Activated T-cell treated with anti-CD3 and anti-CD28 coated beads for 48 hours (primary cell): ENCODE measurements around the gene ATAD3C.
"Not testable (repeated sequence)": the region's sequence is repeated elsewhere in the genome, so short reads cannot be mapped to it uniquely, and the experiment has no call there.

ENCODE experiments used
- DNase-seq: peaks from one replicate; pipeline ENCODE4 v3.0.0-alpha.2; 2020; ENCODE audit warnings: low read depth

ATAD3C gene

GRCh38 chr1:1418464-1419362, 30.8 kb upstream of the ATAD3C start:
- no peak for DNase-seq

- no peak for DNase-seq
Observed at GRCh38 chr1:1419363-1419812, 30.1 kb upstream of the ATAD3C start.

DNA sequence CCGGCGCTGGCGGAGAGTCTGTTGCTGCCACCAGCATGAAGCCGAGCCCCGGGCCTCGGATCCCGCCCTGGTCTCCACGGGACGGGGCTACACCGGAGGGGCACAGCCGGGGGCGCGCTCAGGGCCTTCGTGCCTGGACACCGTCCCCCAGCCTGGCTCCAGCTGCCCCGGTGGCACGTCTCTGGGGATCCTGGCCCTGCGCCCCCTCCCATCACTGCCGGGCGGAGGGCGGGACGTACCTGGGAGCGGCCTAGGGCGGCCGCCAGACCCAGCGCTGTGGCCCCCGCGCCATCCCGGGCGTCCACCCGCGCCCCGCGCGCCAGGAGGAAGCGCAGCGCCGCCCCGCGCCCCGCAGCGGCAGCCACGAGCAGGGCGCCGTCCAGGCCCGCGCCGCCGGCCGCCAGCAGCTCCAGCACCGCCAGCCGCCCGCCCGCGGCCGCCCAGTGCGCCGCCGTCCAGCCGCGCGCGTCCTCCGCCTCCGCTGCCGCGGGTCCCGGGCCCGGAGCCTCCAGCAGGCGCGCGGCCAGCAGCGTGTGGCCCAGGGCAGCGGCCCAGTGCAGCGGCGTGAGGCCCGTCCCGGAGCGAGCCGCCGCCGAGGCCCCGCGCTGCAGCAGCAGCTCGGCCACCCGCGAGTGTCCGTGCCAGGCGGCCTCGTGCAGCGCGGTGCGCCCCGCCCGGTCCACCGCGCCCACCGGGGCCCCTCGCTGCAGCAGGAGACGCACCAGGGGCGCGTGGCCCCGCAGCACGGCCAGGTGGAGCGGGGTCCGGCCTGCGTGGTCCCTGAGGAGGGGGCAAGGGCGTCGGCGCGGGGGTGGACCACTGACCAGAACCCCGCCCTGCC, 29.5 kb upstream of the ATAD3C start:
- no peak for DNase-seq

DNA sequence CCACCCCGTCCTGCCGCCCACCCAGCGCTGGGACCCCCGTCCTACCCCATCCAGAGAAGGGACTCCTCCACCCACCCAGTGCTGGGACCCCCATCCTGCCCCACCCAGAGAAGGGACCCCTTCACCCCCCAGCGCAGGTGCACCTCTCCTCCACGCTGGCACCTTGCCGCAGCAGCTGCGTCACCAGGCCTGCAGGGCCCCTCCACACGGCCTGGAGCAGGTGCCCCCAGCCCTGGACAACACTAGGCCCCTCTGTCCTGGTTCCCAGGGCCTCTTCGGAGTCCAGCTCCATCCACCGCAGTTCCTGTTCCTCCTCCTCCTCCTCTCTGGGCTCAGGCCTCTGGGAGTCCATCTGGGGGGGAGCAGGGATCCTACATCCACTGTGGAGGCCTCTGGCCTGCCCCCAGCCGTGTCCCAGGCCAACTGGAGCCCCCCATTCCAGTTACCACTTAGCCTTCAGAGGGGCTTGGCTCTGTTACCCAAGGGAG, 28.8 kb upstream of the ATAD3C start:
- DNase-seq = no peak

GRCh38 chr1:1421147-1421906, 28.2 kb upstream of the ATAD3C start, which contains the start of gene ANKRD65:
TSS of gene ANKRD65 (minus strand) at chr1:1421276. CDS start at chr1:1421005, 271 bp downstream.
- no peak for DNase-seq

- DNase-seq = no peak
Observed at GRCh38 chr1:1421907-1422464, 27.5 kb upstream of the ATAD3C start.

- DNase-seq = no peak
Observed at GRCh38 chr1:1422465-1423244, 26.8 kb upstream of the ATAD3C start.

DNA sequence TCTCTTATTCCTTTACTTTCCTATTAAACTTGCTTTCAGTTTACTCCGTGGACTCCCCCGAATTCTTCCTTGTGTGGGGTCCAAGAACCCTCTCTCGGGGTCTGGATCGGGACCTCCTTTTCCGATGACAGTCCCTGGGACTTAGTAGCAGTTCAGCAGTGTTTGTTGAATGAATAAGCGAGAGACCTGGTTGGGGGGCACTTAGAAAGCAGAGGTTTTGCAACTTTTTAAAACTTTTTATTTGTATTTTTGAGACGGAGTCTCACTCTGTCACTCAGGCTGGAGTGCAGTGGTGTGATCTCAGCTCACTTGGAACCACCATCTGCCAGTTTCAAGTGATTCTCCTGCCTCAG, 26.3 kb upstream of the ATAD3C start:
- no peak for DNase-seq

DNA sequence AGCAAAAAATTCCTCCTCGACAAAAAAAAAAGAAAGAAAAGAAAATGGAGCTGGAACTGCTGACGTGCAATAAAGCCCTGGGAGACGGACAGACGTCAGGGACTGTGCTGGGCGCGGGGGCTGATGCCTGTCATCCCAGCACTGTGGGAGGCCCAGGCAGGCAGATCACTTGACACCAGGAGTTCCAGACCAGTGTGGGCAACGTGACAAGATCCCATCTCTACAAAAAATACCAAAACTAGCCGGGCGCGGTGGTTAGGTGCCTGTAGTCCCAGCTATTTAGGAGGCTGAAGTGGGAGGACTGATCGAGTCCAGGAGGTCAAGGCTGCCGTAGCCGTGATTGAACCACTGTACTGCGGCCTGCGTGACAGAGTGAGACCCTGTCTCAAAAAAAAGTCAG, 24.8 kb upstream of the ATAD3C start:
- DNase-seq = no peak

- no peak for DNase-seq
Observed at GRCh38 chr1:1425426-1425752, 24.1 kb upstream of the ATAD3C start.

DNA sequence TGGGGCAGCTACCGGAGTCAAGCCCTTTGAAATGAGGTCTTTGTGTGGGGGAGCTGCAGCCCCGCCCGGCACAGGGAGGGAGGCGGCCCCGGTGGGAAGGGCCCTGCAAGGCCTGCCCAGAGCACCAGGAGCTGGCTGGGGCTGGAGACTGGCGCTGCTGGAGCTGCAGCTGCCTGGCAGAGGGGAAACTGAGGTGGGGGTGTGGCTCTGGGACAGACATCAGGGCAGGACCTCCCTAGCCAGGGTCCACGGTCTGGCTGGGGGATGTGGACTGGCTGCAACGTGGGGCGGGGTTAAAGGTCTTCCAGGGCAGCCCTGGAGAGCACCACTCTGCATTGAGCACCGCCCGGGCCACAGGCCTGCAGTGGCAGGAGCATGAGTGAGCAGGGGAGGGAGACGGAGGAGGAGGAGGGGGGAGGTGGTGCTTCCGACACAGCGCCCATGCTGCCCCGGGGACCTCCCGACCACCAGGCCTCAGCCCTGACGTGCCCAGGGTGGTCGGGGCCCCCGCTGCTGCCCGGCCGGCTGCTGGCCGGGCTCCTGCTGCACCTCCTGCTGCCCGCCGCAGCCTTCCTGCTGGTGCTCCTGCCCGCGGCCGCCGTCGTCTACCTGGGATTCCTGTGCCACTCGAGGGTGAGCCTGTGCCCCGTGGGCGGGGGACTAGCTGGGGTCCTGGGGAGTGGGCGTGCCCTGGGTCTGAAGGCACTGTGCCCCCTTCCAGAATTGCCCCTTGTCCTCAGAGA, 23.6 kb upstream of the ATAD3C start:
- no peak for DNase-seq

DNA sequence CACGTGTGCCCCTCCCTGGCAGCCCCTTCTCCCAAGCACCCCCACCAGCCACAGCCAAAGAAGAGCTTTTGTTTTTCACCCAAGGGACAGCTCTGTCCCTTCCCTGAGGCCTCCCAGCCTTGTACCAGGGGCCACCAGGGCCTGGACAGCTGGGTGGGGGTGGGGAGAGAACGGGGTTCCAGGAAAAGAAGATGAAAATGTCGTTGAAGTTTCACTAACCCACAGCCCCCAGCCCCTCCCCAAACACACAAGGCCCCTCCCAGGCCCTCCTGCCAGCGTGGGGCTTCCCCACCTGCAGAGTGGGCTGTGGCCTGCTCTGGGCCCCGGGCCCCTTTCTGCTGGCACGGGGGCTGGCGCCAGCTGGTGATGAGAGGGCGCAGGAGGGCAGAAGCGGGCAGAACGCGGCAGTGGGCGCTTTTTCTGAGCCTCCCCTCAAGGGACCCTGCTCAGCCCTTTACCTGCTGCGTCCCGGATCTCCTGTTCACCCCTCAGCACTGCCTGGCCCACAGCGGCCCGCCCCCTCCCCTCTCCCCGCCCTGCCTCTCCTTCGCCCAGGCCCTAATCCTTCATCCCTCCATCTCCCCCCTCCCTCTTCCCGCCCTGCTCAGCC, 22.9 kb upstream of the ATAD3C start:
- no peak for DNase-seq

- no peak for DNase-seq
Observed at GRCh38 chr1:1427106-1427819, 22.2 kb upstream of the ATAD3C start.

DNA sequence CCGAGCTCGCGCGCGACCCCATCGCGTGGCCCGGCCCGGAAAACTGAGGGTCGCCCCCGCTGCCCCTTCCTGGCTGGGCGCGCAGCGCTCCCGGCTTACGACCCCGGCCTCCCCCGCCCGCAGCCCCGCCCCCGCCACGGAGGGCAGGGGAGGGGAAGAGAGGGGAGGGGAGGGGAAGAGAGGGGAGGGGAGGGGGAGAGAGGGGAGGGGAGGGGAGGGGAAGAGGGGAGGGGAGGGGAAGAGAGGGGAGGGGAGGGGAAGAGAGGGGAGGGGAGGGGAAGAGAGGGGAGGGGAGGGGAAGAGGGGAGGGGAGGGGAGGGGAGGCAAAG, 21.7 kb upstream of the ATAD3C start:
- DNase-seq = no peak

GRCh38 chr1:1428174-1428573, 21.3 kb upstream of the ATAD3C start:
- no peak for DNase-seq

DNA sequence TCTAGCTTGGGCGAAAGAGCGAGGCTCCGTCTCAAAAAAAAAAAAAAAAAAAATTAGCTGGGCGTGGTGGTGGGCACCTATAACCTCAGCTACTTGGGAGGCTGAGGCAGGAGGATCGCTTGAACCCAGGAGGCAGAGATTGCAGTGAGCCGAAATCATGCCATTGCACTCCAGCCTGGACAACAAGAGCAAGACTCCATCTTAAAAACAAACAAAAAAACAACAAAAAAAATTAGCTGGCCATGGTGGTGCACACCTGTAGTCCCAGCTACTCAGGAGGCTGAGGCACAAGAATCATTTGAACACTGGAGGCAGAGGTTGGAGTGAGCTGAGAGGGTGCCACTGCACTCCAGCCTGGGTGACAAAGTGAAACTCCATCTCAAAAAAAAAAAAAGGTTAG, 20.5 kb upstream of the ATAD3C start:
- DNase-seq = not testable (repeated sequence)

GRCh38 chr1:1429671-1430073, 19.8 kb upstream of the ATAD3C start:
- no peak for DNase-seq

DNA sequence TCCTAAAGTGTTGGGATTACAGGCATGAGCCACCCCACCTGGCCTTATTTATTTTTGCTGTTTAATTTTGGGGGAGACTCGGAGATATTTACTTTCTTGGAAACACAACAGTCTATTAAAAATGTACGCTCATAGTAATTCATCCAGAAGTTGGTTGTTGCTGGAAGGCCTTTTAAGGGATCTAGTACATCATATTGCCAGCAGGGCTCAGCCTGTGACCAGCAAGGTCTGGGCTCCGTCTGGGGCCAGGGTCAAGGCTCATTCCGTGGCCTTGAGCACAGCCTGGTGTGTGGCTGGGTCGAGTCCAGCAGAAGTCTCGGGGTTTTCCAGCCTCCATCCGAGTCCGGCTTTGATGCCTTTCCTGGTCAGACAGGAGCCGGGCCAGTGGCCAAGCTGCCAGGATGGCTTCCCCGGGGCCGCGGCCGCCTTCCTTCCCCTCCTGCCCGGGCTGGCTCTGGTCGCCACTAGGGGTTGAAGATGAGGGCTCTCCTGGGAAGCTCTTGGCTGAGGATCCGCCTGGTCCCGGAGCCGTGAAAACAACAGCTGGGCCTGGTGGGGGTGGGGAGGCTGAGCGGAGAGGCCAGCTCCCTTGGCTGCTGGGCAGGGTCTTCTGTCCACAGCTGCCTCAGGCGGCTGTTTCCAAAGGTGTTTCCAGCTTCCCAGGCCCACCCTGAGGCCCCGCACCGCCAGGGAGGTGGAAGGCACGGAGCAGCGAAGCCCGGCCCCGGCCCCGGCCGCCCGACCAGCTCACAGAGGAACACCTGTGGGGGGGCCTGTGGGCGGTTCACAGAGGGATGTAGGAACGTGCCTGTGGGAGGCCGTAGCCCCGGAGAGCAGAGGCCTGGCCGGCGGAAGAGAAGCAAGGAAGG, 19.1 kb upstream of the ATAD3C start:
- no peak for DNase-seq
